NCI-H748 treated with DMSO at 0.1 percent for 48 hours (cell line): ENCODE results near the gene SURF4.

ENCODE experiments used
- DNase-seq: peaks from one replicate; lab custom pipeline; 2025; lab: John Stamatoyannopoulos, UW

SURF4 gene

GRCh38 chr9:133375724-133376654, at the start of gene SURF4, which contains the start of gene STKLD1:
TSS of gene SURF4 (minus strand) at chr9:133376060. CDS start at chr9:133375969, 91 bp downstream.
TSS of gene STKLD1 (plus strand) at chr9:133376366. CDS start at chr9:133376474, 108 bp downstream.
- DNase-seq: peak; percentile 84

DNA sequence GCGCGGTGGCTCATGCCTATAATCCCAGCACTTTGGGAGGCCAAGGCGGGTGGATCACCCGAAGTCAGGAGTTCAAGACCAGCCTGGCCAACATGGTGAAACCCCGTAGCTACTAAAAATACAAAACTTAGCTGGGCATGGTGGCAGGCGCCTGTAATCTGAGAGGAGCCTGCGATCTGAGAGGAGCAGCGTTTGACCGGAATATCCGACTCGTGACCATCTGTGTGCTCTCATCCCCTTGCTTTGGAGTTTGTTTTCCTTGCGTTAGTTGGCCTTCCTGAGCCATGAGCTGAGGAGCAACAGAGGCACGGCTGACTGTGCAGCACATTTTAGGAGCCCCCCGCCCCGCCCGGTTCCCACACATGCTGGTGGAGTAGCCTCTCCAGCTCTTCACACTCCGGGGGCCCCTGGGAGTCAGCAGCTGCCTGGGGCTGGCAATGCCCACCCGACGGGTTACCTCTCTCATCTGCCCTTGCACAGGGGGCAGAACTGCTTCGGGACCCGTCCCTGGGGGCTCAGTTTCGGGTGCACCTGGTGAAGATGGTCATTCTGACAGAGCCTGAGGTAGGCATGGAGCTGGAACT, 49.3 kb upstream of the SURF4 start:
- no peak for DNase-seq

GRCh38 chr9:133424187-133424586, 48.3 kb upstream of the SURF4 start:
- DNase-seq: no peak

DNA sequence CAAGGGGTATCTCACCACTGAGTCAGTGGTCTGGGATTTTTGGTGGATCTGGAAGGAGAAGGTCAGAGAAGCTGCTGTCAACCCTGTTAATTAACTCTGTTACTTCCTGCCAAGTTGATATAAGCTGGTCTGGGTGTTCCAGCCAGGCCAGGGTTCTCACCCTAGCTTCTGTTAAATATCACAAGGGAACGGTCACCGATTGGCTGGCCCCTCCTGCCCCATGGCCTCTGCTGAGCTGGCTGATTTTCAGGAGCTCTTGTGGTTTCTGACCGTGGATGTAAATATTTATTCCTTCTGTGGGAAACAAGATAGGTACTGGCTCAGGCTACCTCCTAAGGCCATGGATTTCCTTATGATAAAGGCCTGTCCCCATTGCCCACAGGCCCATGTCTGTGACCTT, 47.4 kb upstream of the SURF4 start:
- no peak for DNase-seq

DNA sequence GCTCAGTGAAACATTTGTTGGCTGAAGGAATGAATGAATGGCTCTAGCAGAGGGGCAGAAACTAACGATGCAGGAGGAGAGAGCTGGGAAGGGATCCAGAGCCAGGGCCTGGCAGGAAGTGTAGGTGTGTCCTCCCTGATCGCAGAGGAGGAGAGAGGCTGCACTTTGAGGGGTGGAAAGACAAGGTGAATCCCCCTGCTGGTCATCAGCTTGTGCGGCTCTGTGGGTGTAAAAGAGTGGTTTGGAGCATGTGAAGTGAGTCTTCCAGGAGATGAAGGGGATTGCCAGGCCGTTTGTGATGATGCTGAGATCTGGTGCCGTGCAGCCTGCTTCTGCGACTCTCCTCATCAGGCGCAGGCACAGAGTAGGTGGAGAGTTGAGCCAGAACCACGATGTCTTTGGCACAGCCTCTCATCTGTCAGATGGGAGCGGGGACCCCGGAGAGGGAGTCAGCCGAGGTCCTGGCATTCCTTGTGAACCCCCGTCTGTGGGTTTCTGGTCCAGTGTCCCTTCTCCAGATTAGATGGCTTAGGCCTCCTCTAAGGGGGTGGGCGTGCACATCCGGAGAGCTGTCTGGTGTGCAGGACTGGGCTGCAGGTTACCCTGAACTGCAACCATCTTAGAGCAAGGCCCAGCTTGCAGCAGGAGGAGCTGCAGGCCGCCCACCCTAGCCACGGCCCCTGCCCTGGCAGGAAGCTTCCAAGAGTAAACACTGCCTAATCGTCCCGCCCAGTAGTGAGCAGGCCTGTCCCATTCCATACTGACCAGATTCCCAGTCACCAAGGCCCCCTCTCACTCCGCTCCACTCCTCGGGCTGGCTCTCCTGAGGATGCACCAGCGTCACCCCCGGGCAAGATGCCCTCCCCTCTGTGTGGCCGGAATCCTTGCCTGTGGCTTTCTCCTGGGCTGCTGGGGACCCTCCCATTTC, 46.0 kb upstream of the SURF4 start, which contains the start of gene ADAMTS13:
ADAMTS13 (plus strand) TSS at position 753 of the 928 bp plus-strand sequence; CDS start at position 830, 77 bp downstream.
- no peak for DNase-seq

GRCh38 chr9:133420392-133420827, 44.5 kb upstream of the SURF4 start:
- DNase-seq: no peak

DNA sequence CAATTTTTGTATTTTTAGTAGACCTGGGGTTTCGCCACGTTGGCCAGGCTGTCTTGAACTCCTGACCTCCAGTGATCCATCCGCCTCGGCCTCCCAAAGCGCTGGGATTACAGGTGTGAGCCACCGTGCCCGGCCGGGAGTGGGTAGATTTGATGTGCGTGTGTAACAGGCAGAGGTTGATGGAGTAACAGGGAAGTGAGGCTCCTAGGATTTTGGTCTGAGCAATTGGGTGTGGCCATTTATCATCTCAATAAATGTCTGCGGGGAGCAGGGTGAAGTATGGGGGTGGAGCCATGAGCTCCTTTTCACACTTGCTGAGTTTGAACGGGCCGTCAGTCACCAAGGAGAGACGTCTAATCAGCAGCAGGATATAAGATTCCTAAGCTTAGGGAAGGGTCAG, 43.1 kb upstream of the SURF4 start:
- DNase-seq: no peak

GRCh38 chr9:133417541-133418461, 41.9 kb upstream of the SURF4 start, which contains the start of gene REXO4:
TSS of gene REXO4 (minus strand) at chr9:133418010. CDS start at chr9:133417844, 166 bp downstream.
- DNase-seq: peak; percentile 42

DNA sequence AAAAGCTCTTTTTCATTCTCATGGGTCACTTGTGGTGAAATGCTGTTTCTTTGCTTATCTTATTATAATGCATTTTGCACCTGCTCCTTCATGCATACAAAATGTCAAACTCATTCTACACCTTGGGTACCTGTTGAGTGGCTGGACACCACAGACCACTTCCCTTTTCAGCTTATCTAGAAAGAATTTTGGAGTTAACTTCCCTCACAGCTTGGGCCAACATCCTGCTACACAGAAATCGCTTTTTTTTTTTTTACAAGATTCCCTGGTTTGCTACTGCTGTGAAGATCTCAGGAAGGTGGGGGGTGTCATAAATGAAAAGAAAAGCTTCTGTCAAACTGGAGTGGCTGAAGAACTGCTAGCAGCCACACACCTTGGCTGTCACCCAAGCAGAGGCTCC, 39.3 kb upstream of the SURF4 start:
- DNase-seq: no peak

DNA sequence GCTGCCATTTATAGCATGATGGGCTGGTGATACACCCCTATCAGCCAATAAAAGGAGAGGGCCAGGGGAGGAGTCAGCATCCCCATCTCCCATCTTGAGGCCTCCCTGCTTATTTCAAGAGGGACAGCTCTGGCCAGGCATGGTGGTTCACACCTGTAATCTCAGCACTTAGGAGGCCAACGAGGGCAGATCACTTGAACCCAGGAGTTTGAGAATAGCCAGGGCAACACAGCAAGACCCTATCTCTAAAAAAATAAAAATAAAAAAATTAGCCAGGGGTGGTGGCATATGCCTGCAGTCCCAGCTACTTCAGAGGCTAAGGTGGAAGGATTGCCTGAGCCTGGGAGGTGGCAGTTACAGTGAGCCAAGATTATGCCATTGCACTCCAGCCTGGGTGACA, 32.2 kb upstream of the SURF4 start:
- DNase-seq: no peak

GRCh38 chr9:133406480-133407307, 30.8 kb upstream of the SURF4 start:
- DNase-seq: peak; percentile 51

GRCh38 chr9:133405508-133406438, 29.9 kb upstream of the SURF4 start:
- no peak for DNase-seq

GRCh38 chr9:133404454-133405002, 28.7 kb upstream of the SURF4 start:
- no peak for DNase-seq

- DNase-seq: peak; percentile 47
Measured at GRCh38 chr9:133403766-133404453, 28.1 kb upstream of the SURF4 start.

DNA sequence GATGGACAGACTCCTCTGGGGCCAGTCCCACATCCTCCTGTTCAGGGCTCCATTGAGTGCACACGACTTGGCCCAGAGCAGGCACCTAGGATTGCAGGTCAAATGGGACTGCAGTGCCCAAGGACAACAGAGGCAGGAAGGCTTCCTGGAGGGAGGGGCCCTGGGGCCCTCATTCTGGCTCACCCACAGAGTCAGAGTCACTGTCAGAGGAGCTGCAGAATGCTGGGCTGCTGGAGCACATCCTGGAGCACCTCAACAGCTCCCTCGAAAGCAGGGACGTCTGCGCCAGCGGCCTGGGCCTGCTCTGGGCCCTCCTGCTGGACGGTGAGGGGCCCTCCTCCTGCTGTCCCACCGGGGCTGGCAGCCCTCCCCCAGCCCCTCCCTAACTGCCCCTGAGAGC, 26.8 kb upstream of the SURF4 start:
- no peak for DNase-seq

GRCh38 chr9:133401588-133401987, 25.7 kb upstream of the SURF4 start:
- DNase-seq: no peak

- no peak for DNase-seq
Measured at GRCh38 chr9:133400292-133400691, 24.4 kb upstream of the SURF4 start.

DNA sequence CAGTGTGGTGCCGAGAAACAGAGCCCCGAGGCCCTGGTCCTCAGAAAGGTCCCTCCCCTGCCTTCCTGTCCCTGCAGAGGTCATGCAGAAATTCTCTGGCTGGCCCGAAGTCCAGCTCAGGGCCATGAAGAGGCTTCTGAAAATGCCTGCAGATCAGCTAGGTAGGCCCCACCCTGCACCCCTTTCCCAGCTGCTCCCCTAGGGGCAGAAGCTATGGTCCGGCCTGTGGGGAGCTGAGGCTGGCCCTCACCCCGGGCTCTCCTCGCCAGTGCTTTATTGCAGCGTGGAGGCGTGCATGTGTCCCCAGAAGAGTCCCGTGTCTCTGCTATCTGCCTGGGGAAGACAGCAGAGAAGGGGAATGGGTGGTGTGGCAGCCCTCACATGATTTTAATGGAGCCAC, 22.0 kb upstream of the SURF4 start:
- no peak for DNase-seq
